AG09319 (cell line): Measurements from ENCODE around the gene TTC23.

Experiments
- DNase-seq: peaks from one replicate; pipeline ENCODE4 v3.0.0-alpha.2; 2010; ENCODE audit warnings: low read depth; ENCODE audit errors: extremely low read depth
- CTCF ChIP-seq: IDR thresholded peaks from 2 replicates; pipeline ENCODE4 v1.5.1; 2011; ENCODE audit warnings: low read depth, mild to moderate bottlenecking, inconsistent platforms, low read length, moderate library complexity

Gene TTC23

GRCh38 chr15:99250494-99250856 is 1.1 kb upstream of the TTC23 start:
- no peak for TF ChIP-seq CTCF
- DNase-seq = no peak

DNA sequence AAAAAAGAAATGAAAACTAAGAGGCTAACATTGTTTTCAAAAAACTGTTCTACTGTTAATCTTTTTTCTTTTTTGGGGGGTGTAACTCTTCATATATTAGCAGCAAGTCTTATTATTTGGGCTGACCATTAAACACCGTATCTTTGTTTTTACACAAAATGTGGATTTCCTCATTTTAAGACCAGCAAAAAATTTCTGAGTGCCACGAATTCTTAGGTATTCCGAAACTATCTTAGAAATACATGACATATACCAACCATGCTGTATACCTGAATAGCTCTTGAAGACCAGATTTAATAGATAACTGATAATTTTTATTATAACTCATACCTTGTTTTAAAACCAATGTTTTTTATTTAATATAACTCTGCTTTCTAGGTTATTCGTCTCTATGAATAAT is 620 bp upstream of the TTC23 start:
- no peak for DNase-seq
- TF ChIP-seq CTCF = no peak

- no peak for TF ChIP-seq CTCF
Measured at GRCh38 chr15:99248000-99248715, 1.2 kb downstream of the TTC23 start.

GRCh38 chr15:99247062-99247461 is 2.3 kb downstream of the TTC23 start:
- DNase-seq = no peak
- TF ChIP-seq CTCF = no peak

More at GRCh38 chr15:99248000-99248715, 1.2 kb downstream of the TTC23 start:
- no peak for DNase-seq

DNA sequence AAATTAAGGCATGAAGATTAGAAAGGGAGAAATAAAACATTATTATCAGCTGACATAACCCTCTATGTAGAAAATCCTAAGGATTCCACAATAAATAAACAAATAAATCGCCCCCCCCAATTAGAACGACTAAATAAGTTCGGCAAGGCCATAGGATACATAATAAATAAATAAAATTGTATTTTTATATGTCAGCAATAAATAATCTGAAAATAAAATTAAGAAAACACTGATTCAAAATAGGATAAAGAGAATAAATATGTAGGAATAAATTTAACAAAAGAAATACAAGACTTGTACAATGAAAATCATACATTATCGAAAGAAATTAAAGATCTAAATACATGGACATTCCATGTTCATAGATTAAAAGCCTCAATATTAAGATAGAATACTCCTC is 5.1 kb downstream of the TTC23 start:
- no peak for DNase-seq
- TF ChIP-seq CTCF = no peak

DNA sequence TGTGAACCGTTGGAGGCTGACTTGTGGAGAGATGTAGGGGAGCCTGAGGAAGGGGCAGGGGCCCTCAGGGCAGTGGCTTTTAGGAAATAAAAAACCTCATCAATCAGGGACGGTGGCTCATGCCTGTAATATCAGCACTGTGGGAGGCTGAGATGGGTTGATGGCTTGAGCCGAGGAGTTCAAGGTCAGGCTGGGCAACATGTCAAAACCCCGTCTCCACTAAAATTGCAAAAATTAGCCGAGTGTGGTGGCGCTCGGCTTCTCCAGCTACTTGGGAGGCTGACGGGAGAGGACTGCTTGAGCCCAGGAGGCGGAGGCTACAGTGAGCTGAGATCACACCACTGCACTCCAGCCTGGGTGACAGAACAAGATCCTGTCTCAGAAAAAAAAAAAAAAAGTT is 7.6 kb downstream of the TTC23 start:
- no peak for DNase-seq
- no peak for TF ChIP-seq CTCF

- no peak for TF ChIP-seq CTCF
- DNase-seq = no peak
Measured at GRCh38 chr15:99239545-99240198, 9.7 kb downstream of the TTC23 start.
